ENCODE data around the gene KCNG2.

Gene KCNG2

DNA sequence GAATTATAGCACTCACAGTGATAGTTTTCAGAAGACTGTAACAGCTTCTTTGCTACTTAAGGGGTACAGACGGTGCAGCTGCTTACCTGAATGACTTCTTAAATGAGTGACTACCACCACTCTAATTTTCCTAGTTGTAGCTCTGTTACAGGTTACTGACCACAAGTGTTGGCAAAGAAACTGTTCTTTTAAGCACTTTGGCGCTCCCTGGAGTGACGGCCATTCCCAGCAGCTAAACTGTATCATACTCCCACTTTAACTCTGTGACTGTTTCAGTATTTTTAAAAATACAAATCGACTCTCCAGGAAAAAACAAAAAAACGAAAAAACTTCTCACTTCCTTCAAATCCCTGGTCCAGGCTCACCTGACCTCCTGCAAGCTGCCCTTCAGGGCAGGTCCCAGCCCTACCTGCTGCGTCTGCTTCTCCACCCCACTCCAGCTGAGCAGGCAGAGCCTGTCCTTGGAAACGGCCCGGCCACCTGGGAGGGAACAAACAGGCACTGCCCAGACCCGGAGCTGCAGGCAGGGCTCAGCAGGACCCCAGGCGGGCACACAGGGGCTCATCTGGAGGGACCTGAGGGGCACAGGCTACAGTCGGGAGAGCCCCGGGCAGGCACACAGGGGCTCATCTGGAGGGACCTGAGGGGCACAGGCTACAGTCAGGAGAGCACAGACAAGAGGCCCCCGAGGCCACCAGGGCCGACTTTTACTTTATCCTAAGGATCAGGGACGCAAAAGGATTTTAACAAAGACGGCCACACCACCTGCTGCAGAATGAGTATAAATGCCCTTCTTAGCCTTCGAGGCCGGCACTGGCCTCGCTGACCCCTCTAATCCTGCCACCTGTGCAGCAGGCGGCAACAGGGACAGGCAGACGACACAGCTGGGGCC, 129.2 kb downstream of the KCNG2 start:
- no peak overlapping the region for H3K9ac ChIP-seq (ENCODE audit: low read length)
- H3K4me3 ChIP-seq (ENCODE audit: insufficient read depth, low read length, poor library complexity, severe bottlenecking) = no peak overlapping the region
- no peaks in the 10 kb centered on the region; the same call in 1 of the 2 replicates for H3F3A ChIP-seq (ENCODE audit: insufficient read depth)
- H3K27ac ChIP-seq (ENCODE audit: low read depth, low read length) = no peak overlapping the region
- peaks cover 26% of the 10 kb centered on the region; the same call in 1 of the 2 replicates for H3K9me3 ChIP-seq (ENCODE audit: insufficient read depth, low read length)
- peaks cover 29% of the 10 kb centered on the region for H3K36me3 ChIP-seq (ENCODE audit: low read length)
- H2AFZ ChIP-seq (ENCODE audit: low read depth, low read length, severe bottlenecking) = no peak overlapping the region
- no peak for TF ChIP-seq EZH2phosphoT487 (conservative IDR thresholded peaks at IDR 0.05; ENCODE audit: low read length)
- TF ChIP-seq, protein P1, sequence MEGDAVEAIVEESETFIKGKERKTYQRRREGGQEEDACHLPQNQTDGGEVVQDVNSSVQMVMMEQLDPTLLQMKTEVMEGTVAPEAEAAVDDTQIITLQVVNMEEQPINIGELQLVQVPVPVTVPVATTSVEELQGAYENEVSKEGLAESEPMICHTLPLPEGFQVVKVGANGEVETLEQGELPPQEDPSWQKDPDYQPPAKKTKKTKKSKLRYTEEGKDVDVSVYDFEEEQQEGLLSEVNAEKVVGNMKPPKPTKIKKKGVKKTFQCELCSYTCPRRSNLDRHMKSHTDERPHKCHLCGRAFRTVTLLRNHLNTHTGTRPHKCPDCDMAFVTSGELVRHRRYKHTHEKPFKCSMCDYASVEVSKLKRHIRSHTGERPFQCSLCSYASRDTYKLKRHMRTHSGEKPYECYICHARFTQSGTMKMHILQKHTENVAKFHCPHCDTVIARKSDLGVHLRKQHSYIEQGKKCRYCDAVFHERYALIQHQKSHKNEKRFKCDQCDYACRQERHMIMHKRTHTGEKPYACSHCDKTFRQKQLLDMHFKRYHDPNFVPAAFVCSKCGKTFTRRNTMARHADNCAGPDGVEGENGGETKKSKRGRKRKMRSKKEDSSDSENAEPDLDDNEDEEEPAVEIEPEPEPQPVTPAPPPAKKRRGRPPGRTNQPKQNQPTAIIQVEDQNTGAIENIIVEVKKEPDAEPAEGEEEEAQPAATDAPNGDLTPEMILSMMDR (IDR thresholded peaks at IDR 0.05; ENCODE audit: insufficient read depth, low read length, poor library complexity, severe bottlenecking) = no peak
- no peaks in the 10 kb centered on the region for H4K20me1 ChIP-seq (ENCODE audit: low read depth, low read length)
- H3K9me2 ChIP-seq (replicated peaks; ENCODE audit: insufficient read depth, low read length) = no peaks in the 10 kb centered on the region
- no peaks in the 10 kb centered on the region for H3K79me2 ChIP-seq (ENCODE audit: insufficient read depth, low read length)
- H3K4me2 ChIP-seq (ENCODE audit: low read depth, low read length, poor library complexity, severe bottlenecking) = no peak overlapping the region
- H3K27me3 ChIP-seq (ENCODE audit: low read length) = no peaks in the 10 kb centered on the region

- H3K36me3 ChIP-seq (ENCODE audit: low read length) = peaks cover 38% of the 10 kb centered on the region
Observed at GRCh38 chr18:79927607-79928562, 130.1 kb downstream of the KCNG2 start.

DNA sequence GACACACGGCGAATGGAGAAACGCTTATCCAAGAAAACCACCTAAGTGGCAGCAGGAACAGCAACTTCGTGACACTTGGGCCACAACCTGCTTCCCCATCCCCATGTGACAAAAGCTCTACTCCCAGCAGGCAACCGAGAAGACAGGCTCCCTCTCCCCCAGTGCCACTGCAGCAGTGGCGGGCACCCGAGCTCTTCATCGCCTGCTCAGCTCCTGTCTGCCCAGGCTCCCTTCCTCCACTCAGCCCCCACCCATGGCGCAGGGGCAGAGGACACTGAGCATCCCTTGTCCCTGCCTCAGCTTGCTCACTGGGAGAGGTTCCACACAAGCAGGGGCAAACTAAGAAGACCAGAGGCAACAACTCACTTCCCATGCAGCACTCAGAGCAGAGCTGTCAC, 130.8 kb downstream of the KCNG2 start:
- no peaks in the 10 kb centered on the region for H3K9me2 ChIP-seq (replicated peaks; ENCODE audit: insufficient read depth, low read length)
- H3K27ac ChIP-seq (ENCODE audit: low read depth, low read length) = no peak overlapping the region
- no peaks in the 10 kb centered on the region; the same call in 1 of the 2 replicates for H3F3A ChIP-seq (ENCODE audit: insufficient read depth)
- peaks cover 42% of the 10 kb centered on the region for H3K36me3 ChIP-seq (ENCODE audit: low read length)
- no peak overlapping the region for H3K4me2 ChIP-seq (ENCODE audit: low read depth, low read length, poor library complexity, severe bottlenecking)
- H4K20me1 ChIP-seq (ENCODE audit: low read depth, low read length) = no peaks in the 10 kb centered on the region
- no peak overlapping the region for H3K9ac ChIP-seq (ENCODE audit: low read length)
- H3K27me3 ChIP-seq (ENCODE audit: low read length) = no peaks in the 10 kb centered on the region
- no peak overlapping the region for H3K4me3 ChIP-seq (ENCODE audit: insufficient read depth, low read length, poor library complexity, severe bottlenecking)
- H3K79me2 ChIP-seq (ENCODE audit: insufficient read depth, low read length) = no peaks in the 10 kb centered on the region; the same call in 1 of the 2 replicates
- TF ChIP-seq EZH2phosphoT487 (conservative IDR thresholded peaks at IDR 0.05; ENCODE audit: low read length) = no peak
- TF ChIP-seq, protein P1 (IDR thresholded peaks at IDR 0.05; ENCODE audit: insufficient read depth, low read length, poor library complexity, severe bottlenecking) = no peak
- H3K9me3 ChIP-seq (ENCODE audit: insufficient read depth, low read length) = peaks cover 38% of the 10 kb centered on the region; the same call in 1 of the 2 replicates
- H2AFZ ChIP-seq (ENCODE audit: low read depth, low read length, severe bottlenecking) = no peak overlapping the region

More at GRCh38 chr18:79927607-79928562, 130.1 kb downstream of the KCNG2 start:
- TF ChIP-seq, protein P1 (IDR thresholded peaks at IDR 0.05; ENCODE audit: insufficient read depth, low read length, poor library complexity, severe bottlenecking) = no peak
- TF ChIP-seq EZH2phosphoT487 (conservative IDR thresholded peaks at IDR 0.05; ENCODE audit: low read length) = no peak
- Histone ChIP-seq H3K79me2 (ENCODE audit: insufficient read depth, low read length) (no peaks in the 10 kb centered on the region; the same call in 1 of the 2 replicates), H2AFZ (ENCODE audit: low read depth, low read length, severe bottlenecking) (no peak overlapping the region), H3K9ac (ENCODE audit: low read length) (no peak overlapping the region), H3K4me2 (ENCODE audit: low read depth, low read length, poor library complexity, severe bottlenecking) (no peak overlapping the region), H3K9me2 (replicated peaks; ENCODE audit: insufficient read depth, low read length) (no peaks in the 10 kb centered on the region), H3K27me3 (ENCODE audit: low read length) (no peaks in the 10 kb centered on the region), H3K27ac (ENCODE audit: low read depth, low read length) (no peak overlapping the region), H3F3A (ENCODE audit: insufficient read depth) (no peaks in the 10 kb centered on the region; the same call in 1 of the 2 replicates), H3K4me3 (ENCODE audit: insufficient read depth, low read length, poor library complexity, severe bottlenecking) (no peak overlapping the region), H4K20me1 (ENCODE audit: low read depth, low read length) (no peaks in the 10 kb centered on the region), H3K9me3 (ENCODE audit: insufficient read depth, low read length) (peaks cover 32% of the 10 kb centered on the region; the same call in 1 of the 2 replicates)

Measured in SU-DHL-6 (cell line).